Measurements from ENCODE around the gene EPHB2. TPM values are rescaled to one million over a fixed set of nuclear protein-coding genes. Genes with fewer than 3 reads are reported as not detected.

EPHB2 gene
- total and polyA plus RNA-seq, 2 of the 4 experiments (the other 2 are of a cell fraction): 52.3 to 58.8 TPM

- H3K79me1 ChIP-seq (ENCODE audit: low read depth in 1 of 2, low read length in 2 of 2): peaks cover 29 to 86% of the 10 kb centered on the region in 2 experiments
- no peaks in the 10 kb centered on the region for H3K9me3 ChIP-seq (ENCODE audit: control insufficient read depth, insufficient read depth, low read length)
- H3K4me1 ChIP-seq (ENCODE audit: control insufficient read depth, insufficient read depth, low read length): peaks cover 8% of the 10 kb centered on the region
- H4K5ac ChIP-seq (ENCODE audit: low read depth, low read length): no peak overlapping the region
- intact Hi-C loops (cut with micrococcal nuclease) (no loop called here), in situ Hi-C loops (cut with MboI; ENCODE audit: low sequenced_read_pairs) (no loop called here), dilution Hi-C loops (cut with HindIII; ENCODE audit: low sequenced_read_pairs, unreplicated experiment) (no loop called here)
- H3K56ac ChIP-seq (ENCODE audit: extremely low read depth, insufficient read depth, low read length): no peak overlapping the region
- no peak overlapping the region for H3K14ac ChIP-seq (replicated peaks; ENCODE audit: low read depth, low read length)
- H2AK5ac ChIP-seq (ENCODE audit: low read depth, low read length): peak overlapping the region; percentile 9; the same call in 1 of the 2 replicates
- no peak overlapping the region for H2BK20ac ChIP-seq (ENCODE audit: low read depth, low read length)
- no TSS peak for BruUV-seq (replicated peaks)
- 39% methylated on average over 5 of the region's 14 CpGs; no CpG with 5 or more reads in 1 of the 2 experiments for WGBS, 2 experiments (ENCODE audit: extremely low coverage in 2 of 2, insufficient read length in 1 of 2)
- H4K91ac ChIP-seq (ENCODE audit: insufficient read depth, low read depth, low read length): no peak overlapping the region
- H2AK9ac ChIP-seq (replicated peaks; ENCODE audit: low read depth, low read length, poor library complexity): no peak overlapping the region
- H4K20me1 ChIP-seq (ENCODE audit: insufficient read depth, low read length): peaks cover 71% of the 10 kb centered on the region
- ATAC-seq (ENCODE audit: low read depth) (peak; percentile 77), DNase-seq (peak; percentile 75)
- no peak overlapping the region for H3K4me2 ChIP-seq (ENCODE audit: low read depth, low read length)
- no peaks in the 10 kb centered on the region for H3K27me3 ChIP-seq (ENCODE audit: control insufficient read depth, insufficient read depth, low read length)
- no peak overlapping the region for H3K18ac ChIP-seq (ENCODE audit: low read depth, low read length)
- H4K8ac ChIP-seq (ENCODE audit: low read depth in 2 of 2, low read length in 2 of 2): no peak overlapping the region
- 0 out of 2 replicates have a peak, but pooled peaks have one; percentile 26 for TF ChIP-seq FOS (IDR thresholded peaks at IDR 0.05; ENCODE audit: low read depth, low read length)
- peak; percentile 57; the same call in 1 of the 2 replicates for TF ChIP-seq BHLHE40 (IDR thresholded peaks at IDR 0.05; ENCODE audit: low read depth, low read length)
- no peak for TF ChIP-seq USF2 (IDR thresholded peaks at IDR 0.05; ENCODE audit: low read depth, low read length)
- H2BK15ac ChIP-seq (ENCODE audit: low read depth, low read length): no peak overlapping the region
- peak overlapping the region; percentile 28 for H2AFZ ChIP-seq (replicated peaks; ENCODE audit: low read length, poor library complexity)
- no peak overlapping the region for H2BK5ac ChIP-seq (ENCODE audit: low read depth, low read length, poor library complexity, severe bottlenecking)
- H3K4ac ChIP-seq (ENCODE audit: low read depth, low read length): no peak overlapping the region
- peaks cover 25% of the 10 kb centered on the region for H3K9me1 ChIP-seq (ENCODE audit: insufficient read depth, low read length)
- H3K9ac ChIP-seq (ENCODE audit: low read depth, low read length): no peak overlapping the region
- H3K27ac ChIP-seq (ENCODE audit: insufficient read depth, low read length): no peak overlapping the region
- H2BK120ac ChIP-seq (ENCODE audit: low read depth, low read length): no peak overlapping the region
- H3K4me3 ChIP-seq (ENCODE audit: insufficient read depth, low read depth, low read length): no peak overlapping the region
- no peaks in the 10 kb centered on the region for H3K36me3 ChIP-seq (ENCODE audit: control insufficient read depth, insufficient read depth, low read length)
- ChIA-PET POLR2A (ENCODE audit: unreplicated experiment) (no interaction called here), CTCF (interaction anchor here (1.2 to 1.6 kb wide), 2 partner anchors 17 to 41 kb away, joined by 3 to 4 read pairs; no protein-coding TSS in a partner anchor)
- H3K23ac ChIP-seq (ENCODE audit: low read depth, low read length): no peak overlapping the region
Measured at GRCh38 chr1:22728751-22729399, 18.2 kb downstream of the EPHB2 start.

All from IMR-90 (cell line).